Choroid plexus epithelial cell (primary cell): Measurements from ENCODE around the gene NLRC3.

Source experiments
- DNase-seq: peaks from one replicate; pipeline ENCODE4 v3.0.0-alpha.2; 2010; ENCODE audit warnings: low read depth
- H3K4me3 ChIP-seq: 2 replicates; pipeline ENCODE4 v1.5.1; 2011; ENCODE audit warnings: low read depth, mild to moderate bottlenecking, control low read depth, low read length, moderate library complexity
- CTCF ChIP-seq: conservative IDR thresholded peaks from 2 replicates; pipeline ENCODE4 v1.5.1; 2011; ENCODE audit warnings: low read depth, mild to moderate bottlenecking, control low read depth, inconsistent platforms, low read length, moderate library complexity

NLRC3 gene

DNA sequence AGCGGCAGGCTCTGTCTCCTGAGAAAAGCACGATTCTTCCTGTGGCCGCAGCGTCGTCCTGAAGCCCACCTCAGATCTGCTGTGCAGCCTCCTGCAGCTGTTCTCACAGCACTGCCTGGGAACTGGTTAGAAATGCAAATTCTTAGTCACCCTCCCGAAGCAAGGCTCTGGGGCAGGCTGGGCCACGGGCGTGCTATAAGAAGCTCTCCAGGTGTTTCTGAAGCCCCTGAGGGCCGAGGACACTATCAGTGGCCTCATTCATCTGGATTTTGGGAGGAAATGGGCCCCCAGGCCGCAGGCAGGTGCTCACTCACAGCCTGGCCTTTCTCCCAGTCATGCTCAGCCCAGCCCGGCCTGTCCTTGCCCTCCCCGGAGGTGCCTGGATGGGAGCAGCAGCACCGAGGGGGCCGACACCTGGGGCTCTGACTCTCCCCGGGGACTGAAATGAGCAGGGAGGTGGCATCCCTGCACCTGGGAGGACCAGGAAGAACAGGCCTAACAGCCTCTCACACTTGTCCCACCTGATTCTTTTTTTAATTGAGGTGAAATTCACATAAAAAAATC is 10.4 kb upstream of the NLRC3 start:
- H3K4me3 ChIP-seq = no peak overlapping the region
- no peak for TF ChIP-seq CTCF
- no peak for DNase-seq

GRCh38 chr16:3584412-3584811 is 7.2 kb upstream of the NLRC3 start:
- H3K4me3 ChIP-seq = no peak overlapping the region
- TF ChIP-seq CTCF = no peak
- no peak for DNase-seq

- H3K4me3 ChIP-seq = no peak overlapping the region
- TF ChIP-seq CTCF = no peak
- DNase-seq = no peak
These were observed 6.3 kb upstream of the NLRC3 start for GRCh38 chr16:3583303-3584038.

DNA sequence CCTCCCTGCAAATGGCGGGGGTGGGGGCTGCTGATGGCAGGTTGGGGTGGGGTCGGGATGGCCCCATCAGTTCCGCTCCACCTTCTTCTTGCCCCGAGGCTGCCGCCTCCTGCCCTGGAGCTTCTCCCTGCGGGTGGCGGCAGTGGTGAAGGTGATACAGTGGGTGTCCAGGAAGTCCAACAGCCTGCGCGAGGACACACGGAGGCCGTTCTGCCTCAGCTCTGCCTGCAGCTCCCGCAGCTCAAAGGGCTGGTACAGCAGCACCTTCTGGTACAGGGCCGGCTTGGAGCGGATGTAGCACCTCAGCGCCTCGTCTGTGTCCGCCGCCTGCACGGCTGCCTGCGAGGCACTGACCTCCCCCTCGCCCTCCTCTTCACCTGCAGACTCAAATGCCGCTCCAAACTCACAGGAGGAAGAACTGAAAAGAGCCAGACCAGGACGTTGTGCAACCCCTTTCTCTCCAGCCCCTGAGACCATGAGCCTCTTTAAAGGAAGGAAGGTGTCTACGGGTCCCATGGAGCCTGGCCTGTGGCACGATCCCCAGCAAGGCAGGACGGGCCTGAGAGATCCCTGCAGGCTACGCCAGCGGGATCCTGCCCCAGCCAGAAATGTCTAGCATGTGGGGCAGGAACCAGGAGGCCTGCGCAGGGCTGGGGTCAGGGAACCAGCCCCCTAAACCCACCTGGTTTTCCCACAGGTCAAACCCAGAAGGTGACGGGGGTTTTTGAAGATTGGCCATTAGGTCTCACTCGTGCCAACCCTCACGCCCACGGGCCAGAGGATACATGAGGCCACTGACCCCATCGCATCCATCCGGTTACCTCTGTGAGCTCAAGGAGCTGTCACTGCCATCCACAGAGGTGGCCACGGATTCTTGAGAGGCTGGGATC is 5.3 kb upstream of the NLRC3 start:
- no peak overlapping the region for H3K4me3 ChIP-seq
- no peak for TF ChIP-seq CTCF
- DNase-seq = no peak

GRCh38 chr16:3581392-3581791 is 4.2 kb upstream of the NLRC3 start:
- TF ChIP-seq CTCF = no peak

DNA sequence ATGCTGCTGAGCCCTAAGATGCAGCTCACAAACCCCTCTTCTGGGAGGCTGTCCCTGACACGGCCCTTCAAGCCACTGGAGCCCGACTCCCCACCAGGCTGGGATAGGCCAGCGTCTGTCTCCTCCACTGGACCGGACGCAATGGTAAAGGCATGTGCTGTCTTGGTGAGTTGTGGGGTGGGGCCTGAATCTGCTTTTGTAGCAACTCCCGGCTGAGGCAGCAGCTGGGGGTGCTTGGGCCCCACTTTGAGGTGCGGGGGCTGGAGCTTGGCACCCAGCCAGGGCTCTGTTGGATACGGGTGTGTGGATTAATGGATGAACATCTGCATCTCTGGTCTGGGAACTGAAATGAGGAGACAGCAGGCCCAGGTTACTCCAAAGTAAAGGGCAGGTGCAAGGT is 3.5 kb upstream of the NLRC3 start:
- no peak for TF ChIP-seq CTCF
- no peak overlapping the region for H3K4me3 ChIP-seq
- DNase-seq = peak; percentile 61

More at GRCh38 chr16:3581392-3581791, 4.2 kb upstream of the NLRC3 start:
- no peak overlapping the region for H3K4me3 ChIP-seq
- no peak for DNase-seq
